Cerebellar nuclear complex (tissue), 1 donor: ENCODE results near the gene DCUN1D2.

ENCODE experiments used
- DNase-seq, 2 experiments: peaks; one replicate each; lab custom pipeline; 2025; lab: John Stamatoyannopoulos, UW

DCUN1D2 gene

GRCh38 chr13:113519556-113519955, 29.0 kb upstream of the DCUN1D2 start:
- DNase-seq = no peak

GRCh38 chr13:113518076-113518803, 27.7 kb upstream of the DCUN1D2 start:
- no peak for DNase-seq

- DNase-seq = no peak
Observed at GRCh38 chr13:113514847-113515246, 24.3 kb upstream of the DCUN1D2 start.

GRCh38 chr13:113513761-113514160, 23.2 kb upstream of the DCUN1D2 start:
- DNase-seq = no peak

- no peak for DNase-seq
Observed at GRCh38 chr13:113511361-113511760, 20.9 kb upstream of the DCUN1D2 start.

- no peak for DNase-seq
Observed at GRCh38 chr13:113510871-113511270, 20.4 kb upstream of the DCUN1D2 start.

- DNase-seq = no peak
Observed at GRCh38 chr13:113509989-113510388, 19.5 kb upstream of the DCUN1D2 start.

- no peak for DNase-seq
Observed at GRCh38 chr13:113508521-113509254, 18.2 kb upstream of the DCUN1D2 start.

- no peak for DNase-seq
Observed at GRCh38 chr13:113507505-113508345, 17.2 kb upstream of the DCUN1D2 start.

- no peak for DNase-seq
Observed at GRCh38 chr13:113506871-113507388, 16.4 kb upstream of the DCUN1D2 start.

GRCh38 chr13:113506025-113506685, 15.6 kb upstream of the DCUN1D2 start:
- no peak for DNase-seq

GRCh38 chr13:113502686-113503085, 12.2 kb upstream of the DCUN1D2 start:
- DNase-seq = no peak

GRCh38 chr13:113500530-113501265, 10.2 kb upstream of the DCUN1D2 start:
- DNase-seq = no peak

- no peak for DNase-seq
Observed at GRCh38 chr13:113499936-113500335, 9.4 kb upstream of the DCUN1D2 start.

GRCh38 chr13:113498905-113499304, 8.4 kb upstream of the DCUN1D2 start:
- no peak for DNase-seq

- no peak for DNase-seq
Observed at GRCh38 chr13:113497217-113497616, 6.7 kb upstream of the DCUN1D2 start.

GRCh38 chr13:113495494-113496210, 5.1 kb upstream of the DCUN1D2 start:
- DNase-seq = no peak

- DNase-seq = no peak
Observed at GRCh38 chr13:113493315-113493951, 2.9 kb upstream of the DCUN1D2 start.

GRCh38 chr13:113491982-113492381, 1.5 kb upstream of the DCUN1D2 start:
- DNase-seq = no peak

- DNase-seq = no peak
Observed at GRCh38 chr13:113491418-113491883, 940 bp upstream of the DCUN1D2 start.
